Tibial nerve (tissue), 4 donors: ENCODE data around the gene ATP11A. TPM values are rescaled to one million over a fixed set of nuclear protein-coding genes. Genes with fewer than 3 reads are reported as not detected.

Source experiments
- DNase-seq, 2 donors: peaks; one replicate each; pipeline ENCODE4 v3.0.0-alpha.2; 2019; ENCODE audit warnings: low spot score in 2 of 2
- H3K27ac ChIP-seq, 4 donors: fragments of 200-600 bp; sonication (generic) in 3 of 4; one replicate each; pipeline ENCODE4 v1.5.1; 2017 to 2019; ENCODE audit warnings: mild to moderate bottlenecking in 1 of 4
- H3K27me3 ChIP-seq, 2 donors: fragments of 200-600 bp; sonication (generic) in 1 of 2; one replicate each; pipeline versions ENCODE4 v1.5.1 to v1.6.0; 2017 to 2019
- H3K36me3 ChIP-seq, 3 donors: fragments of 200-600 bp; sonication (generic); one replicate each; pipeline ENCODE4 v1.5.1; 2018 to 2019
- H3K4me1 ChIP-seq, 4 donors: fragments of 200-600 bp; sonication (generic) in 3 of 4; one replicate each; pipeline ENCODE4 v1.5.1; 2017 to 2019
- H3K4me3 ChIP-seq, 4 donors: fragments of 200-600 bp; sonication (generic) in 3 of 4; one replicate each; pipeline ENCODE4 v1.5.1; 2017 to 2019; ENCODE audit warnings: mild to moderate bottlenecking in 1 of 4, moderate library complexity in 1 of 4
- H3K9me3 ChIP-seq, 4 donors: fragments of 200-600 bp; sonication (generic) in 3 of 4; one replicate each; pipeline ENCODE4 v1.5.1; 2017 to 2019
- CTCF ChIP-seq, 5 experiments: fragments of 200-600 bp in 3 of 5; fragments of 450-650 bp in 2 of 5; sonication (generic) in 3 of 5; IDR thresholded peaks; one replicate each; pipeline ENCODE4 v1.5.1; 2016 to 2019; ENCODE audit warnings: antibody characterized with exemption in 5 of 5, mild to moderate bottlenecking in 3 of 5, moderate library complexity in 2 of 5
- EP300 ChIP-seq, 2 donors: sonication (generic); formaldehyde crosslinking; IDR thresholded peaks; one replicate each; pipeline ENCODE4 v1.6.1; 2017; ENCODE audit warnings: antibody characterized with exemption in 2 of 2, mild to moderate bottlenecking in 1 of 2
- POLR2A ChIP-seq, 2 donors: fragments of 450-650 bp; IDR thresholded peaks; one replicate each; pipeline ENCODE4 v1.6.1; 2017; ENCODE audit warnings: antibody characterized with exemption in 2 of 2, mild to moderate bottlenecking in 2 of 2, moderate library complexity in 2 of 2
- WGBS, 2 donors: methylation state at CpG; one replicate each; pipeline ENCODE4 v1.1.5; 2018; 5-methylcytosine and 5-hydroxymethylcytosine counted together
- total RNA-seq, 4 donors: library from RNA; depleted of rRNA; stranded (reverse); fragments of >200 nt; gene quantifications; one replicate each; pipeline ENCODE4 v1.1.0, GENCODE V29; 2016

ATP11A gene
- total RNA-seq, 4 donors from 2014 or later: 24.7 to 61.5 (median 35.0) TPM

DNA sequence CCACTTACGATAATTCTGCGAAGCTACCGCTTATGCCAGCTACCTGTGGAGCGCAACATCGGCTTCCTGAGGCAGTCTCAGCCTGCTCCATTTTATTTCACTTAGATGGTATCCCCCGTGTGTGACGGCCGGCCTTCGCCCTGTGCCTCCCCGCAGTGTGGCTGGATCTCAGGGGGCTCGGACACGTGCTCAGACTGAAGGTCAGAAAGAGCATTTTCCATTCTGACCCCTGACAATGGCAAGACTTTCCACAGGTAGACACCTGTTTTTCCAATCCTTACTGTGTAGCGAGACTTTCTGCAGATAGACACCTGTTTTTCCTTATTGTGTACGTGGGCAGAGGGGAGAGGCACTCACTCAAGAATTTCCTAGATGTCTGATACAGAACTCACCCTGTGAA lies 52.7 kb downstream of the ATP11A start:
- H3K36me3 ChIP-seq: no peaks in the 10 kb centered on the region
- H3K27ac ChIP-seq: no peak overlapping the region
- no peak for TF ChIP-seq POLR2A (IDR thresholded peaks at IDR 0.05)
- no peak for TF ChIP-seq CTCF (IDR thresholded peaks at IDR 0.05)
- H3K4me3 ChIP-seq: no peak overlapping the region
- WGBS, 2 donors: 96 to 97% methylated on average over 14 of the region's 14 CpGs
- DNase-seq: no peak
- H3K27me3 ChIP-seq: no peaks in the 10 kb centered on the region
- no peaks in the 10 kb centered on the region for H3K9me3 ChIP-seq
- peaks cover 0 to 38% (median 7%) of the 10 kb centered on the region in 4 donors for H3K4me1 ChIP-seq

DNA sequence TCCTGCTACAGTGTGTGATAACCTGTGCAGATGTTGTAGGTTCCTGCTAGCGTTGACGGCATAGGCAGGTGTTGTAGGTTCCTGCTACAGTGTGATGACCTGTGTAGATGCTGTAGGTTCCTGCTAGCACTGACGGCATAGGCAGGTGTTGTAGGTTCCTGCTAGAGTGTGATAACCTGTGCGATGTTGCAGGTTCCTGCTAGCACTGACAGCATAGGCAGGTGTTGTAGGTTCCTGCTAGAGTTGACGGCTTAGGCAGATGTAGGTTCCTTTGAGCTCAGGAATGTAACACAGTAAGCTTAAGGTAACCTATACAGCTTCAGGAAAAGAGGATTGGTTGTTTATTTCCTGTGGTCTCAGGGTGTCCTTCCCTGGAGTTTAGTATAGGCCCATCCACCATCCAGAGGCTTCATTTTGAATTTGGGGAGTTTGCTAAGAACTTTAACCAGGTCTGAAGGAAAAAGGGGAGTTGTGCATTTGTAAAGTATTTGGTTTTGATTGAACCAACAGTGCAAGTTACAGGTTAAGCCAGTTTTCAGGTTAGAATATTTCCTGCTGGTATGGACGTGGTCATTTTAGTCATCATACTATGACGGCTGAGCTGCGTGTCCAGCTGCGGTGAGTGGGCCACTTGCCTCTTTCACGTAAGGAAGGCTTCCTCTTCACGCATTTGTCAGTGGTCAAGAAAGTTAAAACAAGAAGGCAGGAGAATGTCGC lies 53.8 kb downstream of the ATP11A start:
- Histone ChIP-seq H3K4me3 (no peak overlapping the region), H3K4me1 (peaks cover 0 to 38% (median 7%) of the 10 kb centered on the region in 4 donors), H3K36me3 (no peaks in the 10 kb centered on the region), H3K27me3 (no peaks in the 10 kb centered on the region), H3K27ac (peak overlapping the region in 1 of 4 donors; percentile 45), H3K9me3 (no peaks in the 10 kb centered on the region)
- WGBS, 2 donors: 90 to 93% methylated on average over 12 of the region's 12 CpGs
- DNase-seq: no peak
- TF ChIP-seq CTCF (IDR thresholded peaks at IDR 0.05) (no peak), EP300 (IDR thresholded peaks at IDR 0.05) (no peak), POLR2A (IDR thresholded peaks at IDR 0.05) (no peak)

DNA sequence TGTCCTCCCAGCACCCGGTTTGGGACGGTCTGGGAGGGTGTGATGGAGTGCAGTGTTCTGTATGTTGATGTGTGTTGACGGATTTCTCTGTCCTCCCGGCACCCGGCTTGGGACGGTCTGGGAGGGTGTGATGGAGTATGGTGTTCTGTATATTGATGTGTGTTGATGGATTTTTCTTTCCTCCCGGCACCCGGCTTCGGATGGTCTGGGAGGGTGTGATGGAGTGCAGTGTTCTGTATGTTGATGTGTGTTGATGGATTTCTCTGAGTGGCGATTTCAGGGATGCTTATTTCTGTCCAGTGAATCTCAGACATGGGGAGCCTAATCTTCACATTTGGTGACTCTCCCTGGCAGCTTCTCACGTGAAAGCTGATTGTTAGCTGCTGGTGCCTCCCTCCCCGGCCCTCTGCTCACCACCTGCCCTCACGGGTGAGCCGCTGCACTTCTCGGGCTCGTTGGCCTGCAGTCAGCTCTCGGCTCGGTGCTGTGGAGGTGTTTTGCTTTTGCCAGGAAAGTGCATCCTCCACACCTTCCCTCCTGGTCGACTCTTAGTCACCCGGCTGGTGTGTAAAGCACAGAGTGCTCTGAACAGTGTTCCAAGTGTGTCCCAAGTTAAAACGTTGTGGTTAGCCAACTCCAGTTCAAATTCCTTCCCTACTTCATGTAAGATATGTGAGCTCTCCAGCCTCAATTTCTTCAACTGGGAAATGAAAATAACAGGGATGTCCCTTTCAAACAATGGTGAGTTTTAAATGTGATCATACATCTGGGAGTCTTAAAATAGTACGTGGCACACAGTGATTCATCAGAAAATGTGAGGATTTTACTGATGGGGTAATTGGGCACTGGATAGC lies 54.6 kb downstream of the ATP11A start:
- Histone ChIP-seq H3K4me3 (no peak overlapping the region), H3K4me1 (peaks cover 0 to 38% (median 7%) of the 10 kb centered on the region in 4 donors), H3K9me3 (no peaks in the 10 kb centered on the region), H3K27me3 (no peaks in the 10 kb centered on the region), H3K27ac (peak overlapping the region in 1 of 4 donors; percentile 45), H3K36me3 (no peaks in the 10 kb centered on the region)
- 67 to 74% methylated on average over 22 of the region's 22 CpGs for WGBS, 2 donors
- TF ChIP-seq POLR2A (IDR thresholded peaks at IDR 0.05): no peak
- TF ChIP-seq EP300 (IDR thresholded peaks at IDR 0.05): peak in 1 of 2 donors; percentile 37
- no peak for TF ChIP-seq CTCF (IDR thresholded peaks at IDR 0.05)
- DNase-seq: no peak

DNA sequence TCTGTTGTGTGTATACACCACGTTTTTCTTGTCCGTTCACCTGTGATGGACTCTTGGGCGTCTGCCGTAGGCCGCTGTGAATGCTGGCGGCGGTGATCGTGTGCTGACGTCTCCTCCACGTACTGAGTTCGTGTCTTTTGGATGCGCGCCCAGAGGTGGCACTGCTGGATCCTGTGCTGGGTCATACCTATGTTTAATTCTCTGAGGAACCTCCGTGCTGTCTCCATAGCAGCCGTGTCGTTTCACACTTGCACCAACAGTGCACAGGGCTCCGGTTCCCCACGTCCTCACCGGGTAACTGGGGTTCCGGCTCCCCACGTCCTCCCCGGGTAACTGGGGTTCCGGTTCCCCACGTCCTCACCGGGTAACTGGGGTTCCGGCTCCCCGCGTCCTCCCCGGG lies 56.2 kb downstream of the ATP11A start:
- Histone ChIP-seq H3K9me3 (no peaks in the 10 kb centered on the region), H3K4me3 (no peak overlapping the region), H3K4me1 (peaks cover 0 to 29% (median 6%) of the 10 kb centered on the region in 4 donors), H3K27me3 (no peaks in the 10 kb centered on the region), H3K27ac (no peak overlapping the region), H3K36me3 (no peaks in the 10 kb centered on the region)
- no peak for DNase-seq
- TF ChIP-seq CTCF (IDR thresholded peaks at IDR 0.05) (no peak), EP300 (IDR thresholded peaks at IDR 0.05) (no peak), POLR2A (IDR thresholded peaks at IDR 0.05) (no peak)
- 93 to 94% methylated on average over 29 of the region's 29 CpGs for WGBS, 2 donors

GRCh38 chr13:112747256-112747655 lies 57.4 kb downstream of the ATP11A start:
- Histone ChIP-seq H3K4me1 (peaks cover 0 to 26% (median 3%) of the 10 kb centered on the region in 4 donors), H3K36me3 (no peaks in the 10 kb centered on the region), H3K27me3 (no peaks in the 10 kb centered on the region), H3K9me3 (no peaks in the 10 kb centered on the region), H3K27ac (no peak overlapping the region), H3K4me3 (no peak overlapping the region)
- no peak for DNase-seq
- TF ChIP-seq EP300 (IDR thresholded peaks at IDR 0.05) (peak in 1 of 2 donors; percentile 53), CTCF (IDR thresholded peaks at IDR 0.05) (no peak)
- 39 to 50% methylated on average over 9 of the region's 9 CpGs for WGBS, 2 donors
